Lower leg skin (tissue), 4 donors: ENCODE data around the gene WDR64. TPM values are rescaled to one million over a fixed set of nuclear protein-coding genes. Genes with fewer than 3 reads are reported as not detected.

Experiments used
- DNase-seq, 2 donors: peaks; one replicate each; pipeline ENCODE4 v3.0.0-alpha.2; 2019; ENCODE audit warnings: low spot score in 2 of 2
- H3K4me3 ChIP-seq: fragments of 200-600 bp; sonication (generic); 2 replicates; pipeline ENCODE4 v1.5.1; 2017; ENCODE audit warnings: mild to moderate bottlenecking, low read depth; ENCODE audit not compliant: poor library complexity, severe bottlenecking
- POLR2A ChIP-seq, 2 donors: fragments of 450-650 bp; IDR thresholded peaks; one replicate each; pipeline ENCODE4 v1.6.1; 2016 to 2017; ENCODE audit warnings: antibody characterized with exemption in 2 of 2, mild to moderate bottlenecking in 1 of 2, moderate library complexity in 1 of 2
- WGBS, 2 donors: methylation state at CpG; one replicate each; pipeline ENCODE4 v1.1.5; 2018; 5-methylcytosine and 5-hydroxymethylcytosine counted together
- intact Hi-C: fragments of 100-400 bp; cut with DNase I; formaldehyde crosslinking; loops from one replicate; pipeline ENCODE4 v1.15.0; 2023; ENCODE audit warnings: low total_unique reads
- total RNA-seq, 4 donors: library from RNA; depleted of rRNA; stranded (reverse); fragments of >200 nt; gene quantifications; one replicate each; pipeline ENCODE4 v1.1.0, GENCODE V29; 2016
- TF ChIP-seq, protein P1 (sequence below), 3 donors: fragments of 450-650 bp; IDR thresholded peaks; one replicate each; pipeline ENCODE4 v1.5.1; 2016; ENCODE audit warnings: antibody characterized with exemption in 3 of 3, mild to moderate bottlenecking in 3 of 3, moderate library complexity in 2 of 3

WDR64 gene
- not detected for total RNA-seq

DNA sequence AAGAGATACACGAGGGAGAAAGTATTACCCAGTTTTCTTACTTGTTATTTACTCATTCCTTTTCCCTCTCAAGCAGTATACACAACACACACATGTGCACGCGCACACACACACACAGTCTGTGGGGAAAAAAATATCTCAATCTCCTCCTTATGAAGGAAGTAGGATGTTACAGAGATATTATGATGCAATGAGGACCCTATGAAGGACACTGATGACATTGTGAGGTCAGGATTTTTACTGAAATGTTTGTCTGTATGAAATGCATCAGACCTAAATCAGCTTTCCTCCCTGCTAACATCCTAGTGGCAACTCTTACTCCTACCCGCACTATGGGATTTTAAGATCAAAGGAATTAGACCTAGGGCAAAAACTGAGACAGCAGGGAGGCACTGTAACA, at the start of gene WDR64:
Gene WDR64 (plus strand): TSS at position 270 of the 400 bp plus-strand sequence. CDS start 204 bp downstream, outside the sequence.
- H3K4me3 ChIP-seq: no peak within 1 kb of the TSS
- DNase-seq: no peak
- intact Hi-C loops: no loop called here
- TF ChIP-seq POLR2A (IDR thresholded peaks at IDR 0.05): no peak
- TF ChIP-seq, protein P1, sequence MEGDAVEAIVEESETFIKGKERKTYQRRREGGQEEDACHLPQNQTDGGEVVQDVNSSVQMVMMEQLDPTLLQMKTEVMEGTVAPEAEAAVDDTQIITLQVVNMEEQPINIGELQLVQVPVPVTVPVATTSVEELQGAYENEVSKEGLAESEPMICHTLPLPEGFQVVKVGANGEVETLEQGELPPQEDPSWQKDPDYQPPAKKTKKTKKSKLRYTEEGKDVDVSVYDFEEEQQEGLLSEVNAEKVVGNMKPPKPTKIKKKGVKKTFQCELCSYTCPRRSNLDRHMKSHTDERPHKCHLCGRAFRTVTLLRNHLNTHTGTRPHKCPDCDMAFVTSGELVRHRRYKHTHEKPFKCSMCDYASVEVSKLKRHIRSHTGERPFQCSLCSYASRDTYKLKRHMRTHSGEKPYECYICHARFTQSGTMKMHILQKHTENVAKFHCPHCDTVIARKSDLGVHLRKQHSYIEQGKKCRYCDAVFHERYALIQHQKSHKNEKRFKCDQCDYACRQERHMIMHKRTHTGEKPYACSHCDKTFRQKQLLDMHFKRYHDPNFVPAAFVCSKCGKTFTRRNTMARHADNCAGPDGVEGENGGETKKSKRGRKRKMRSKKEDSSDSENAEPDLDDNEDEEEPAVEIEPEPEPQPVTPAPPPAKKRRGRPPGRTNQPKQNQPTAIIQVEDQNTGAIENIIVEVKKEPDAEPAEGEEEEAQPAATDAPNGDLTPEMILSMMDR (IDR thresholded peaks at IDR 0.05): no peak
- WGBS, 2 donors: 87 to 89% methylated on average over 4 of the region's 4 CpGs

- intact Hi-C loops: no loop called here
These were observed 48.3 kb upstream of the WDR64 start for GRCh38 chr1:241603731-241604245.

DNA sequence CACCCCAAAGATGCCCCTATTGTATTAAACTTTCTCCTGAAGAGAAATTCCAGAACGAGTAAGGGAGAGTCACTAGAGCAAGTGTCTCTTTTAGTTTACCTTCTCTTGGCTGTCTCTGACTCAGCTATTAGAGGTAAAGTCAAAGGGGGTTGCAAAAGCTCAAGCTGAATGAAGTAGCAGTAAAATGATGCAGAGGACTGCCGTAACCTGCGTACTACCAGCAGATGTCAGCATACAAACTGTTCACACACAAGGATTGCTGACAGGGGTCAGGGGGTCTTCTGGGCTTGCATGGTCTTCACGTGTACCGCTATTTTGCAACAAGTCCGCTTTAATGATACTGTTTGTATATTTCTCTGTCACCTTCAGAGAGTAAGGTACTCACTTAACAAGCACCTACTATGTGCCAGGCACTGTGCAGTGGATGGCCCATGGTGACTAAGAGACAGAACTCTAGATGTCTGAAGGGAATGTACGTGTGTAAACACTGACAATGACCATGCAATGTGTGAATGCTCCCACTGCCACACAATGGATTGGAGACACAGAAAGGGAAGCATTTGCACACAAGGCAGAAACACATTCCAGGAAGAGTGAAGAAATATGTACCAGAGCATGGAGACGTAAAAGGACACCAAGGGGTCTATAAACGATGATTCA, 46.8 kb upstream of the WDR64 start:
- no peak overlapping the region for H3K4me3 ChIP-seq
- DNase-seq: no peak
- intact Hi-C loops: no loop called here
- no peak for TF ChIP-seq POLR2A (IDR thresholded peaks at IDR 0.05)
- TF ChIP-seq, protein P1 (IDR thresholded peaks at IDR 0.05): no peak
- WGBS, 2 donors: 77 to 83% methylated on average over 9 of the region's 9 CpGs

More at GRCh38 chr1:241603731-241604245, 48.3 kb upstream of the WDR64 start:
- TF ChIP-seq POLR2A (IDR thresholded peaks at IDR 0.05): no peak
- TF ChIP-seq, protein P1 (IDR thresholded peaks at IDR 0.05): no peak
- no peak overlapping the region for H3K4me3 ChIP-seq
- DNase-seq: no peak
- 56 to 64% methylated on average over 3 of the region's 3 CpGs for WGBS, 2 donors

GRCh38 chr1:241606544-241606943, 45.5 kb upstream of the WDR64 start:
- no peak overlapping the region for H3K4me3 ChIP-seq
- intact Hi-C loops: no loop called here
- DNase-seq: no peak
- 64 to 66% methylated on average over 5 of the region's 5 CpGs for WGBS, 2 donors
- TF ChIP-seq, protein P1 (IDR thresholded peaks at IDR 0.05): no peak
- TF ChIP-seq POLR2A (IDR thresholded peaks at IDR 0.05): no peak

DNA sequence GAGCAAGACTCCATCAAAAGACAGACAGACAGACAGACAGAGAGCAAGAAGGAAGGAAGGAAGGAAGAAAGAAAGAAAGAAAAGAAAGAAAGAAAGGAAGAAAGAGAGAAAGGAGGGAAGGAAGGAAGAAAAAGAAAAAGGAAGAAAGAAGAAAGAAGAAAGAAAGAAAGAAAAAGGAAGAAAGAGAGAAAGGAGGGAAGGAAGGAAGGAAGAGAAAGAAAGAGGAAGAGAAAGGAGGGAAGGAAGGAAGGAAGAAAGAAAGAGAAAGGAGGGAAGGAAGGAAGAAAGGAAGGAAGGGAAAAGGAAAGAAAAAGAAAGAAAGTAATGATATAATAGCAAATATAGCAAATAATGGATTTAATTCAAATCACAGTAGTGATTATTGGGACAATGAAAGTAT, 44.6 kb upstream of the WDR64 start:
- H3K4me3 ChIP-seq: no peak overlapping the region
- TF ChIP-seq, protein P1 (IDR thresholded peaks at IDR 0.05): no peak
- no peak for TF ChIP-seq POLR2A (IDR thresholded peaks at IDR 0.05)
- no peak for DNase-seq
- intact Hi-C loops: no loop called here
